Upper lobe of right lung (tissue), 1 donor: ENCODE data around the gene PER2. TPM values are rescaled to one million over a fixed set of nuclear protein-coding genes. Genes with fewer than 3 reads are reported as not detected.

Experiments used
- ATAC-seq: fragments of 200-7000 bp; cut with Tn5 transposase; one replicate; pipeline ENCODE4 v1.9.1; 2020; ENCODE audit warnings: mild to moderate bottlenecking, moderate library complexity
- DNase-seq: peaks from one replicate; pipeline ENCODE4 v3.0.0-alpha.2; 2020
- H3K27ac ChIP-seq: fragments of 200-600 bp; one replicate; pipeline ENCODE4 v1.8.0; 2022
- H3K27me3 ChIP-seq: fragments of 200-600 bp; one replicate; pipeline ENCODE4 v1.8.0; 2022; ENCODE audit warnings: mild to moderate bottlenecking
- H3K36me3 ChIP-seq: fragments of 200-600 bp; one replicate; pipeline ENCODE4 v1.8.0; 2022
- H3K4me1 ChIP-seq: fragments of 200-600 bp; one replicate; pipeline ENCODE4 v1.8.0; 2022
- H3K4me3 ChIP-seq: fragments of 200-600 bp; one replicate; pipeline ENCODE4 v1.8.0; 2022; ENCODE audit warnings: mild to moderate bottlenecking
- H3K9me3 ChIP-seq: fragments of 200-600 bp; one replicate; pipeline ENCODE4 v1.8.0; 2022
- intact Hi-C: fragments of 100-400 bp; cut with DNase I; formaldehyde crosslinking; loops from one replicate; pipeline ENCODE4 v1.11.0; 2022
- total RNA-seq: library from RNA; stranded (reverse); fragmentation: NEBNext Ultra II Directional; extraction: Animal tissue kit (Norgen Biotek cat#: 25700); gene quantifications from one replicate; pipeline ENCODE4 v1.2.1, GENCODE V29; 2021
- TF ChIP-seq, protein P1 (sequence below): fragments of 200-600 bp; IDR thresholded peaks from one replicate; pipeline ENCODE4 v1.8.0; 2022; ENCODE audit warnings: antibody characterized with exemption
- donor health status: DM: no; HTN: yes; CAD: no; lungs with severe emphysema.

The PER2 gene
- total RNA-seq, 1 donor from 2014 or later: 22.7 TPM

DNA sequence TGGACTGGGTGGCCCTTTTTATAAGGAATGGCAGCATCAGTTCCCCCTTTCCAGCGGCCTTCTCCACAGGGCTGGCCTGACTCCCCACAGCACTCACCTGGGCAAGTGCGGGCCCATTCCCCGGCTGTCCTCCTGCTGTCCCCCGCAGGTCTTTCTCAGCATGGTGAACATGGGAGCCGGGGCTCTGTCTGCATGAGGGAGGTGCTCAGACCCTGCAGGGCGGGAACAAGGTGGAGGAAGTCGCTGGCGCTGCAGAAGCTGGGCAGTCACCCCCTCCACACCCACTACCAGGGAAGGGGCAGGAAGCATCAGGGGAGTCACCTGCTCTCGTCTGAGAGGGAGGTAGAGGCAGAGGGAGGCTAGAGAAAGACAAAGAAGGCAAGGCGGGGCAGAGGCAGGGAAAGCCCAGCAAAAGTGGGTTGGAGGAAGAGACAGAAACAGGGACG lies 60.8 kb downstream of the PER2 start:
- intact Hi-C loops: no loop called here
- no peak overlapping the region for H3K27ac ChIP-seq
- TF ChIP-seq, protein P1, sequence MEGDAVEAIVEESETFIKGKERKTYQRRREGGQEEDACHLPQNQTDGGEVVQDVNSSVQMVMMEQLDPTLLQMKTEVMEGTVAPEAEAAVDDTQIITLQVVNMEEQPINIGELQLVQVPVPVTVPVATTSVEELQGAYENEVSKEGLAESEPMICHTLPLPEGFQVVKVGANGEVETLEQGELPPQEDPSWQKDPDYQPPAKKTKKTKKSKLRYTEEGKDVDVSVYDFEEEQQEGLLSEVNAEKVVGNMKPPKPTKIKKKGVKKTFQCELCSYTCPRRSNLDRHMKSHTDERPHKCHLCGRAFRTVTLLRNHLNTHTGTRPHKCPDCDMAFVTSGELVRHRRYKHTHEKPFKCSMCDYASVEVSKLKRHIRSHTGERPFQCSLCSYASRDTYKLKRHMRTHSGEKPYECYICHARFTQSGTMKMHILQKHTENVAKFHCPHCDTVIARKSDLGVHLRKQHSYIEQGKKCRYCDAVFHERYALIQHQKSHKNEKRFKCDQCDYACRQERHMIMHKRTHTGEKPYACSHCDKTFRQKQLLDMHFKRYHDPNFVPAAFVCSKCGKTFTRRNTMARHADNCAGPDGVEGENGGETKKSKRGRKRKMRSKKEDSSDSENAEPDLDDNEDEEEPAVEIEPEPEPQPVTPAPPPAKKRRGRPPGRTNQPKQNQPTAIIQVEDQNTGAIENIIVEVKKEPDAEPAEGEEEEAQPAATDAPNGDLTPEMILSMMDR: no peak

GRCh38 chr2:238226698-238227586 lies 61.5 kb downstream of the PER2 start:
- no peak overlapping the region for H3K4me3 ChIP-seq
- no peak overlapping the region for H3K27ac ChIP-seq
- H3K4me1 ChIP-seq: peaks cover 9% of the 10 kb centered on the region
- no peak for DNase-seq
- H3K27me3 ChIP-seq: no peaks in the 10 kb centered on the region
- no peaks in the 10 kb centered on the region for H3K36me3 ChIP-seq
- TF ChIP-seq, protein P1: no peak
- no peaks in the 10 kb centered on the region for H3K9me3 ChIP-seq
- intact Hi-C loops: no loop called here
- ATAC-seq: peak; percentile 60

More for the DNA sequence above, 60.8 kb downstream of the PER2 start:
- H3K4me3 ChIP-seq: no peak overlapping the region
- ATAC-seq: no peak
- H3K36me3 ChIP-seq: no peaks in the 10 kb centered on the region
- no peaks in the 10 kb centered on the region for H3K9me3 ChIP-seq
- H3K27me3 ChIP-seq: no peaks in the 10 kb centered on the region
- peaks cover 9% of the 10 kb centered on the region for H3K4me1 ChIP-seq
- no peak for DNase-seq

DNA sequence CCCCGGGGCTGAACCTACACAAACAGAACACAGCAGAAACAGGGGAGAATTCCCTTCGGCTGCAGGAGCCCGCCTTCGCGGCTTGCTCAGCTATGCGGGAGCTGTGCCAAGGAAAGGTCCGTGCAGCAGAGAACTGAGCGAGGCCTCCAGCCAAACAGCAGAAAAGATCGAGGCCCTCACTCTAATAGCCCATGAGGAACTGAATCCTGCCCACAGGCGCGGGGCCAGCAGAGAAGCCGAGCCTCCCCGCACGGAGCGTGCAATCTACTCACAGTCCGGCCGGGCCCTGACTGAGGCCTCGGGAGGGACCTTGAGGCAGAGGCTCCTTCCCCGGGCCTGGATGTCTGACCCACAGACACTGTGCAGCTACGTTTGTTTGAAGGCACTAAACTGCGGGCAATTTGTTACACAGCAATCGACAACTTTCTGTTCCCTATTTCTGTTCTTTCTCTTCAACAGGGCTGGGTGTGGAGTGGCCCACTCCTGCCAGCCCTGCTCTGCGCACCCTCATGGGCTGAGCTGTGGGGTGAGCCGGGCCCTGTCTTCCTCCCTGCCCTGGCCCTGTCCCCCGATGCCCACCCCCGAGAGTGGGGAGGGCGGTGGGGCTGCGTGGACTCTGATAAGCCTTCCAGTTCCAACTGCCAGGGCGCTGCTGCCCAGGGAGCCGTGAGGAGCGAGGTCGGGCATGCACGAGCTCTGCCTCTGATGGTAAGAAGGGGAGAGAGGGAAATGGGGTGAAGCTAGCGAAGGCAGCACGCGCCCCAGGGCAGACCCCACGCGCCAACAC lies 62.3 kb downstream of the PER2 start:
- no peak overlapping the region for H3K4me3 ChIP-seq
- H3K27me3 ChIP-seq: no peaks in the 10 kb centered on the region
- TF ChIP-seq, protein P1: no peak
- H3K27ac ChIP-seq: no peak overlapping the region
- no peaks in the 10 kb centered on the region for H3K36me3 ChIP-seq
- H3K9me3 ChIP-seq: no peaks in the 10 kb centered on the region
- ATAC-seq (peak; percentile 14), DNase-seq (no peak)
- H3K4me1 ChIP-seq: peaks cover 3% of the 10 kb centered on the region
- intact Hi-C loops: no loop called here

- intact Hi-C loops: no loop called here
- Histone ChIP-seq H3K27me3 (no peaks in the 10 kb centered on the region), H3K9me3 (no peaks in the 10 kb centered on the region), H3K27ac (no peak overlapping the region), H3K4me3 (no peak overlapping the region), H3K4me1 (no peaks in the 10 kb centered on the region), H3K36me3 (no peaks in the 10 kb centered on the region)
- TF ChIP-seq, protein P1: no peak
- DNase-seq (no peak), ATAC-seq (no peak)
Observed at GRCh38 chr2:238225121-238225520, 63.3 kb downstream of the PER2 start.

GRCh38 chr2:238224356-238225035 lies 63.9 kb downstream of the PER2 start:
- intact Hi-C loops: no loop called here
- TF ChIP-seq, protein P1: no peak
- no peak overlapping the region for H3K27ac ChIP-seq
- no peak overlapping the region for H3K4me3 ChIP-seq
- H3K4me1 ChIP-seq: no peaks in the 10 kb centered on the region
- no peaks in the 10 kb centered on the region for H3K27me3 ChIP-seq
- no peaks in the 10 kb centered on the region for H3K36me3 ChIP-seq
- H3K9me3 ChIP-seq: no peaks in the 10 kb centered on the region
- DNase-seq: no peak
- ATAC-seq: no peak
